Measurements from ENCODE around the gene PDE6D. TPM values are rescaled to one million over a fixed set of nuclear protein-coding genes. Genes with fewer than 3 reads are reported as not detected.
A peak's percentile ranks its signal among the peaks of the same experiment; 100 is the strongest.

The PDE6D gene
- total and polyA plus RNA-seq, 2 of the 13 experiments (the other 11 are each of a cell fraction or from before 2014, with no cell fraction given), result 14.1 to 23.2 TPM

DNA sequence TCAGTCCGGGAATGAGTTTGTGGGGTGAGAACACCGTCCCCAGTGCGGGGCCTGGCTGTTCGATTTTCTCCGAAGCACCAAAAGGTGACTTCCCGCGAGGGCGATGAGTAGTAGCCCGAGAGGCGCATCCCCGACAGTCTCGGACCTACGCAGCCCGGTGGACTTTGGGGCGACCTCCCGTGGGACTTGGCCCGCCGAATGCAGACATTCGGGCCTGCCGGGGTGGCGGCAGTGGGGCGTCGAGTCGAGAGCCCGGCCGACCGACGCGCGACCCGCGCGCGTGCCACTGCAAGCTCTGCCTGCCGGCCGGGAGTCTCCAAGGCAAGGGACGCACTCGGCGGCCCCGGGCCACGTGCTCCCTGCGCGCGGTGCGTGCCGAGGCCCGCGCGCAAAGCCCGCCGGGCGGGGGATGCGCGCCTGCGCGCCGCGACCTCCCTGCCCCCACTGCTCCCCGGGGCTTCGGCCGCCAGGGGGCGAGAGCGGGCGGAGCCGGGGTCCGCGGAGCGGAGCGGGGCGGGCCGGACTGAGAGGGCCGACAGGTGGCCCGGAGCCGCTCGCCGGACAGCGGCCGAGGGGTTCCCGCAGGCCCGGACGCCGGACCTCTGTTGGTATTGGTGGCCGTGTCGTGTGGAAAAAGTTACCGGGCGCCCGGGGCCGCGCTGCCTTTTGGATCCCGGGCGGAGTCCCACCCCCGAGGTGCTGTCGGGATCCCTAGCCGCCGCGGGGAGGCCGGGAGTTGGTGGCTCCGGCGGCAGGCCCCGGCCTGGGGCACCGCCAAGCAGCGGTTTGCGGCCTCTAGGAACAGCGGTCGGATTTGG, 70.9 kb downstream of the PDE6D start (continued):
- TF ChIP-seq, protein P1, sequence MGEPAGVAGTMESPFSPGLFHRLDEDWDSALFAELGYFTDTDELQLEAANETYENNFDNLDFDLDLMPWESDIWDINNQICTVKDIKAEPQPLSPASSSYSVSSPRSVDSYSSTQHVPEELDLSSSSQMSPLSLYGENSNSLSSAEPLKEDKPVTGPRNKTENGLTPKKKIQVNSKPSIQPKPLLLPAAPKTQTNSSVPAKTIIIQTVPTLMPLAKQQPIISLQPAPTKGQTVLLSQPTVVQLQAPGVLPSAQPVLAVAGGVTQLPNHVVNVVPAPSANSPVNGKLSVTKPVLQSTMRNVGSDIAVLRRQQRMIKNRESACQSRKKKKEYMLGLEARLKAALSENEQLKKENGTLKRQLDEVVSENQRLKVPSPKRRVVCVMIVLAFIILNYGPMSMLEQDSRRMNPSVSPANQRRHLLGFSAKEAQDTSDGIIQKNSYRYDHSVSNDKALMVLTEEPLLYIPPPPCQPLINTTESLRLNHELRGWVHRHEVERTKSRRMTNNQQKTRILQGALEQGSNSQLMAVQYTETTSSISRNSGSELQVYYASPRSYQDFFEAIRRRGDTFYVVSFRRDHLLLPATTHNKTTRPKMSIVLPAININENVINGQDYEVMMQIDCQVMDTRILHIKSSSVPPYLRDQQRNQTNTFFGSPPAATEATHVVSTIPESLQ (CRISPR knock-in tag; conservative IDR thresholded peaks at IDR 0.05), result 0 out of 2 replicates have a peak, but pooled peaks have one; percentile 62
- TF ChIP-seq ATF1 (CRISPR knock-in tag; IDR thresholded peaks at IDR 0.05), result no peak
- TF ChIP-seq ZKSCAN8 (CRISPR knock-in tag; IDR thresholded peaks at IDR 0.05; ENCODE audit: borderline replicate concordance), result peak; percentile 63; the same call in 1 of the 2 replicates
- peak; percentile 100 for TF ChIP-seq ZSCAN21 (CRISPR knock-in tag; IDR thresholded peaks at IDR 0.05; ENCODE audit: borderline replicate concordance)
- TF ChIP-seq, protein P2, sequence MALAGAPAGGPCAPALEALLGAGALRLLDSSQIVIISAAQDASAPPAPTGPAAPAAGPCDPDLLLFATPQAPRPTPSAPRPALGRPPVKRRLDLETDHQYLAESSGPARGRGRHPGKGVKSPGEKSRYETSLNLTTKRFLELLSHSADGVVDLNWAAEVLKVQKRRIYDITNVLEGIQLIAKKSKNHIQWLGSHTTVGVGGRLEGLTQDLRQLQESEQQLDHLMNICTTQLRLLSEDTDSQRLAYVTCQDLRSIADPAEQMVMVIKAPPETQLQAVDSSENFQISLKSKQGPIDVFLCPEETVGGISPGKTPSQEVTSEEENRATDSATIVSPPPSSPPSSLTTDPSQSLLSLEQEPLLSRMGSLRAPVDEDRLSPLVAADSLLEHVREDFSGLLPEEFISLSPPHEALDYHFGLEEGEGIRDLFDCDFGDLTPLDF (CRISPR knock-in tag; IDR thresholded peaks at IDR 0.05), result peak; percentile 91
- peak; percentile 99 for TF ChIP-seq ZNF441 (CRISPR knock-in tag; IDR thresholded peaks at IDR 0.05; ENCODE audit: borderline replicate concordance)
- peak; percentile 4 for TF ChIP-seq ZFP36 (IDR thresholded peaks at IDR 0.05; ENCODE audit: borderline replicate concordance, low read depth, low read length, partially characterized antibody)
- TF ChIP-seq ZIK1 (CRISPR knock-in tag; IDR thresholded peaks at IDR 0.05; ENCODE audit: borderline replicate concordance, low read depth), result peak; percentile 100
- peak; percentile 99 for TF ChIP-seq ZNF605 (CRISPR knock-in tag; IDR thresholded peaks at IDR 0.05)
- TF ChIP-seq REPIN1 (CRISPR knock-in tag; IDR thresholded peaks at IDR 0.05; ENCODE audit: borderline replicate concordance, low read depth), result peak; percentile 86
